HG02870 (cell line): ENCODE data around the gene MAEL.
"Not testable (repeated sequence)": the region's sequence is repeated elsewhere in the genome, so short reads cannot be mapped to it uniquely, and the experiment has no call there.

Experiments used
- ATAC-seq: cut with Tn5 transposase; IDR thresholded peaks from one replicate; pipeline ENCODE4 v1.9.1; 2021; ENCODE audit warnings: mild to moderate bottlenecking, moderate library complexity; ENCODE audit not compliant: unreplicated experiment

MAEL gene

DNA sequence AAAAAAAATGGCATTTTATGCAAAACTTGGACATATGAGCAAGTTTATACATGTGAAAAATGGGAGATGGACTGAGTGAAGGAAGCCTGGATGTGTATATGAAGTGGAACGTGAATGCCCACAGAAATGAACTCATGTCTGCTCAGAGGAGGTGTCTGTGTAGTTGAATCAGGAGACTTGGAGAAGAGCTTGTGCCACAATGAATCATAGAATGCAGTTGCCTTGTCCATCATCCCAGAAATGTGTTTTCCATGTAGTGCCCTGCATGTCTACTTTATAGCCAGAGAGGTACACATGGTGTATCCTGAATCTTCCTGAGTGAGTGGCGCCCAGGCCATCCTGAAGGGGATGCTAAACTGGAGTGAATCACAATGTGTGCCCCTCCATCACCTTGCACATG, 11.1 kb upstream of the MAEL start:
- no peak for ATAC-seq

DNA sequence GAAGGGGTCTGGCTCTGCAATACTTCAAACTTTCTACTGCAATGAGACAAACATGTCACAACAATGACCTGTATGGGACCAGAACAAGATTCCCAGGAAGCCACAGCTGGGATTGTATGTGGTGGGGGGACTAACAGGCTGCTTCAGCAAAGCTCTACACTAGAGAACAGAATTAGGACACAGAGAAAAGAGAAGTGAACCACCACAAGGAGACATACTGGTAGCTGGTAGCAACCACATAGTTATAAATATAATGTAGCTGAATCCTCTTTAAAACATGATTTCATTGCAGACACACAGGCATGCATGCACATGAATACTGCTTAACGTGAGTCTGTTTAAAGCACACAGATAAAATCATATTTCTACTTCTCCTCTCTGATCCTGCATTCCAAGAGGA, 10.3 kb upstream of the MAEL start:
- ATAC-seq = peak; percentile 61

GRCh38 chr1:166980383-166980782, 8.7 kb upstream of the MAEL start:
- ATAC-seq = no peak

- ATAC-seq = no peak
Observed at GRCh38 chr1:166980818-166981217, 8.3 kb upstream of the MAEL start.

GRCh38 chr1:166981589-166981988, 7.5 kb upstream of the MAEL start:
- no peak for ATAC-seq

DNA sequence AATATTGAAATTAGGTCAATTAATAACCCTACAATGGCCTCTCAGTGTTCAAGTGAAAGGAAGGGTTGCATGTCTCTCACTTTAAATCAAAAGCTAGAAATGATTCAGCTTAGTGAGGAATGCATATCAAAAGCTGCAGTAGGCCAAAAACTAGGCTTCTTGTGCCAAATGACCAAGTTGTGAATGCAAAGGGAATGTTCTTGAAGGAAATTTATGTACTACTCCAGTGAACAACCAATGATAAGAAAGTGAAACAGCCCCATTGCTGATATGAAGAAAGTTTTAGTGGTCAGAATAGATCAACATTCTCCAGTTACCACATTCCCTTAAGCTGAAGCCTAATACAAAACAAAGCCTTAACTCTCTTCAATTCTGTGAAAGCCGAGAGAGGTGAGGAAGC, 10.0 kb downstream of the MAEL start:
- peak; percentile 22 for ATAC-seq

DNA sequence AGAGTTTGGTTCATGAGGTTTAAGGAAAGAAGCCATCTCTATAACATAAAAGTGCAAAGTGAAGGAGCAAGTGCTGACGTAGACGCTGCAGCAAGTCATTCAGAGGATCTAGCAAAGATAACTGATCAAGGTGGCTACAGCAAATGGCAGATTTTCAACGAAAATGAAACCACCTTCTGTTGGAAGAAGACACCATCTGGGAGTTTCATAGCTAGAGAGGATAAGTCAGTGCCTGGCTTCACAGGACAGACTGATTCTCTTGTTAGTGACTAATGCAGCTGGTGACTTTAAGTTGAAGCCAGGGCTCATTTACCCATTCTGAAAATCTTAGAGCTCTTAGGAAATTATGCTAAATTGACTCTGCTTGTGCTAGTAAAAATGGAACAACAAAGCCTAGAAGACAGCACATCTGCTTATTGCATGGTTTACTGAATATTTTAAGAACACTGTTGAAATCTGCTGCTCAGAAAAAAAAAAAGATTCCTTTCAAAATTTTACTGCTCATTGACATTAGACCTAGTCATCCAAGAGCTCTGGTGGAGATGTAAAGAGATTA, 10.5 kb downstream of the MAEL start:
- ATAC-seq = peak; percentile 72

GRCh38 chr1:167000546-167000945, 11.5 kb downstream of the MAEL start:
- ATAC-seq = no peak

- no peak for ATAC-seq
Observed at GRCh38 chr1:167002354-167002753, 13.3 kb downstream of the MAEL start.

GRCh38 chr1:167003711-167004110, 14.6 kb downstream of the MAEL start:
- no peak for ATAC-seq

GRCh38 chr1:167011560-167012191, 22.6 kb downstream of the MAEL start:
- no peak for ATAC-seq

DNA sequence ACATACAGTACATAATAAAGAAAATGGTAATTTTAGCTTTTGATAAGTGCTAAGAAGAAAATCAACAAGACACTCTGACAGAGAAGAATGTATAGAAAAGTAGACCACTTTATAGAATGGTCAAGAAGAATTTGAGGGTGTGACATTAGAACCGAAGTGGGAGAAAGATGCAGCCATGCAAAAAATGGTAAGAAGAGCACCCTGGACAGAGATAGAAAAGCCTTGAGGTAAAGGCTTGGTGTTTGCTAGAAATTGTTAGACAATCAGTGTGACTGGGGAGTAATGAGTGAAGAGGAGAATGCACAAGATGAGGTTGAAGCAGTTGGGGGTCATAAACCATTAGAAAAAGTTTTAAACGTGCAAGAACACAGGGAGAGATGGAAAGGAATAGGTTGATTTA, 23.5 kb downstream of the MAEL start:
- ATAC-seq = no peak

- ATAC-seq = no peak
Observed at GRCh38 chr1:167013108-167013929, 24.2 kb downstream of the MAEL start.

GRCh38 chr1:167016100-167016750, 27.1 kb downstream of the MAEL start:
- ATAC-seq = no peak

- no peak for ATAC-seq
Observed at GRCh38 chr1:167022384-167022783, 33.3 kb downstream of the MAEL start.

- ATAC-seq = not testable (repeated sequence)
Observed at GRCh38 chr1:167029553-167029952, 40.5 kb downstream of the MAEL start.

DNA sequence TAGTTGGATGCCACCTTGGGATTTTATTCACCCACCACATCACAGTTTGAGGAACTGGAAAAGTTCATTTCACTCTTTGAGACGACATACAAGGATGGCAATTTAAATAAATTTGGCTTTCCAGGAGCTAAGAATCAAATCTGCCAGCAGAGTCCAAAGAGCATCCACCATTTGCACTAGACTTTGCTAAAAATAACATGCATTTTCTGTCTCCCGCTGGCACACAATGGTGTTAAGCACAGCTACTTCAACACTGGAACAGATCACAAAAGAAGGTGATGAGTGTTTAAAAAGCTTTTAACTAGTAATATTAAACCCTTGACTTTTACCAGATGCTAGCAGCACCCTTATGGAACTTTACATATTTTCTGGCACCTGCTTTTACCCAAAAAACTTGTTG, 44.6 kb downstream of the MAEL start:
- ATAC-seq = no peak

GRCh38 chr1:167043752-167044488, 54.8 kb downstream of the MAEL start:
- ATAC-seq = no peak

- no peak for ATAC-seq
Observed at GRCh38 chr1:167051907-167052306, 62.8 kb downstream of the MAEL start.

DNA sequence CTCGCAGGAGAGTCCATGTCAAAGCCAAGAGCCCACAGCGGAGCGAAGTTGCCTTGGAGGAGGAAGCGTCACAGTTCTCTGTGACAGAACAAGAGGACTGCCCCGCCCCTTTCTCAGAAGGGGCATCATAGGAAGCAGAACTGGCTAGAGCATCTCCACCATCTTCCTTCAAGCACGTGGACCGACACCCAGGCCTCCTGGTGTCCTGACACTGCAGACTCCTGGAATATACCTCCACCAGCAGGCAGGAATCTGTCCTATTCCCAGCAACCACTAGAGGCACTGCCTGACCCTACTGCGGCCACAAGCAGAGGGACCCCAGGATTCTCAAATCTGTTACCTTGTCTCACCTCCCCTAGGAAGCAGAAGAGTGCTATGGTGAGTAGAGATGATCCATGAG, 63.3 kb downstream of the MAEL start:
- no peak for ATAC-seq

DNA sequence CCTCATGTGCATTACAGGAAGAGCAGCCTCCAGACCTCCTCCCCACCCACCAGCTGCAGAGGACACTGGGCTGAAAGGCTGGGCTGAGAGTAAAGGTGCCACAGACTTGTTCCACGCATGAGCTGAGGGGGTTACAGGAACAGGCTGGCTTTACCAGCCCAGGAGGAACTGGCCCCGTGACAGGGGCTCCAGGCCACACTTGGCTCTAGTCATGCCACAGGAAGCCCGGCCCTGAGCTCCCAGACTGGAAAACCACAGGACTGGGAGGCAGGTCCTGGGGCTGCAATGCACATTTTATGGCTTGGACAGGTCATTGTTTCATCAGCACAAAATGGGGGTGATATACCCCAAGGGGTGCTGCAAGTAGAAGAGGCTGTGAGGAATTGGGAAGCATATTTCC, 65.5 kb downstream of the MAEL start:
- ATAC-seq = no peak
